HL-60/S4 treated with retinoic acid at 250 ng/mL for 4 days and 3 days (cell line): ENCODE data around the gene MAPK8IP2.

Source experiments
- in situ Hi-C: fragments of 300-500 bp; cut with MboI; formaldehyde crosslinking; loops from 2 replicates; pipeline ENCODE4 v1.7.0; 2022; ENCODE audit warnings: low sequenced_read_pairs

The MAPK8IP2 gene

GRCh38 chr22:50575426-50575941 lies 25.1 kb upstream of the MAPK8IP2 start:
- in situ Hi-C loops = no loop called here

GRCh38 chr22:50576070-50576469 lies 24.5 kb upstream of the MAPK8IP2 start:
- in situ Hi-C loops = no loop called here

GRCh38 chr22:50576806-50577696 lies 23.5 kb upstream of the MAPK8IP2 start:
- in situ Hi-C loops = no loop called here

GRCh38 chr22:50577697-50577986 lies 23.0 kb upstream of the MAPK8IP2 start:
- in situ Hi-C loops = no loop called here

GRCh38 chr22:50577987-50578775 lies 22.4 kb upstream of the MAPK8IP2 start, which contains the start of gene CPT1B:
TSS of gene CPT1B (minus strand) at chr22:50578427. CDS start at chr22:50577915, 512 bp downstream.
- in situ Hi-C loops = no loop called here

- in situ Hi-C loops = no loop called here
Observed at GRCh38 chr22:50578776-50579310, 21.8 kb upstream of the MAPK8IP2 start.

- in situ Hi-C loops = no loop called here
Observed at GRCh38 chr22:50579752-50580151, 20.8 kb upstream of the MAPK8IP2 start.

GRCh38 chr22:50581031-50581949 lies 19.3 kb upstream of the MAPK8IP2 start:
- in situ Hi-C loops = no loop called here

GRCh38 chr22:50581950-50582492 lies 18.6 kb upstream of the MAPK8IP2 start:
- in situ Hi-C loops = no loop called here

- in situ Hi-C loops = no loop called here
Observed at GRCh38 chr22:50582493-50583293, 17.9 kb upstream of the MAPK8IP2 start, which contains the start of gene CHKB. TSS of gene CHKB (minus strand) at chr22:50582849. CDS start at chr22:50582781, 68 bp downstream.

- in situ Hi-C loops = no loop called here
Observed at GRCh38 chr22:50583294-50583861, 17.2 kb upstream of the MAPK8IP2 start.

GRCh38 chr22:50584106-50585096 lies 16.2 kb upstream of the MAPK8IP2 start:
- in situ Hi-C loops = no loop called here

- in situ Hi-C loops = no loop called here
Observed at GRCh38 chr22:50585238-50585637, 15.4 kb upstream of the MAPK8IP2 start.

- in situ Hi-C loops = no loop called here
Observed at GRCh38 chr22:50585781-50586180, 14.8 kb upstream of the MAPK8IP2 start.

GRCh38 chr22:50586416-50586815 lies 14.2 kb upstream of the MAPK8IP2 start:
- in situ Hi-C loops = no loop called here

GRCh38 chr22:50587407-50587806 lies 13.2 kb upstream of the MAPK8IP2 start:
- in situ Hi-C loops = no loop called here

GRCh38 chr22:50595189-50595588 lies 5.4 kb upstream of the MAPK8IP2 start:
- in situ Hi-C loops = no loop called here

- in situ Hi-C loops = no loop called here
Observed at GRCh38 chr22:50597097-50597496, 3.5 kb upstream of the MAPK8IP2 start.
